SU-DHL-6 (cell line): ENCODE results near the gene NAT14.
"Not testable (repeated sequence)": the region's sequence is repeated elsewhere in the genome, so short reads cannot be mapped to it uniquely, and the experiment has no call there.

Experiments used
- H2AFZ ChIP-seq: fragments of 200-600 bp; sonication (generic); 2 replicates; pipeline ENCODE4 v1.6.1; 2014; ENCODE audit warnings: low read depth, mild to moderate bottlenecking, moderate library complexity, mixed read lengths, antibody characterized with exemption, low read length; ENCODE audit not compliant: severe bottlenecking
- H3F3A ChIP-seq: fragments of 200-600 bp; shearing (Covaris generic); 2 replicates; pipeline ENCODE4 v1.6.0; 2016; ENCODE audit warnings: antibody characterized with exemption, mild to moderate bottlenecking; ENCODE audit not compliant: insufficient read depth
- H3K27ac ChIP-seq: fragments of 200-600 bp; sonication (generic); 2 replicates; pipeline ENCODE4 v1.5.1; 2016; ENCODE audit warnings: low read depth, mild to moderate bottlenecking, low read length, moderate library complexity, mixed read lengths
- H3K27me3 ChIP-seq: fragments of 200-600 bp; sonication (generic), shearing (Covaris generic); 2 replicates; pipeline ENCODE4 v1.6.0; 2014; ENCODE audit warnings: mild to moderate bottlenecking, low read length
- H3K36me3 ChIP-seq: fragments of 200-600 bp; sonication (generic); 2 replicates; pipeline ENCODE4 v1.6.1; 2014; ENCODE audit warnings: mild to moderate bottlenecking, low read length, mixed read lengths
- H3K4me2 ChIP-seq: fragments of 300-600, 200-600 bp; shearing (Covaris generic), sonication (generic); 2 replicates; pipeline ENCODE4 v1.6.0; 2014; ENCODE audit warnings: low read length, low read depth, mild to moderate bottlenecking; ENCODE audit not compliant: poor library complexity, severe bottlenecking
- H3K4me3 ChIP-seq: fragments of 200-600 bp; sonication (generic); 2 replicates; pipeline ENCODE4 v1.5.1; 2014; ENCODE audit warnings: antibody characterized with exemption, low read length, mild to moderate bottlenecking, mixed read lengths; ENCODE audit not compliant: insufficient read depth, poor library complexity, severe bottlenecking
- H3K79me2 ChIP-seq: fragments of 200-600 bp; sonication (generic); 2 replicates; pipeline ENCODE4 v1.6.1; 2014; ENCODE audit warnings: mild to moderate bottlenecking, low read length, moderate library complexity; ENCODE audit not compliant: insufficient read depth
- H3K9ac ChIP-seq: fragments of 200-600 bp; sonication (generic); 2 replicates; pipeline ENCODE4 v1.7.0; 2014; ENCODE audit warnings: mild to moderate bottlenecking, low read length
- H3K9me2 ChIP-seq: fragments of 200-600 bp; sonication (generic); replicated peaks from 2 replicates; pipeline ENCODE4 v1.6.1; 2014; ENCODE audit warnings: low read length; ENCODE audit not compliant: insufficient read depth
- H3K9me3 ChIP-seq: fragments of 200-600 bp; sonication (generic); 2 replicates; pipeline ENCODE4 v1.6.1; 2014; ENCODE audit warnings: low read length, mixed read lengths; ENCODE audit not compliant: insufficient read depth
- H4K20me1 ChIP-seq: fragments of 200-600 bp; sonication (generic); 2 replicates; pipeline ENCODE4 v1.6.1; 2014; ENCODE audit warnings: low read depth, mild to moderate bottlenecking, antibody characterized with exemption, low read length, moderate library complexity, mixed read lengths
- EZH2phosphoT487 ChIP-seq: fragments of 200-600 bp; sonication (generic), shearing (Covaris generic); conservative IDR thresholded peaks from 2 replicates; pipeline ENCODE4 v1.6.1; 2018; ENCODE audit warnings: mild to moderate bottlenecking, antibody characterized with exemption, low read length, moderate library complexity, mixed read lengths
- TF ChIP-seq, protein P1 (sequence below): fragments of 200-600 bp; sonication (generic); IDR thresholded peaks from one replicate; pipeline ENCODE4 v1.5.1; 2017; ENCODE audit warnings: antibody characterized with exemption, mild to moderate bottlenecking, low read length, moderate library complexity; ENCODE audit not compliant: insufficient read depth, poor library complexity, severe bottlenecking

NAT14 gene

DNA sequence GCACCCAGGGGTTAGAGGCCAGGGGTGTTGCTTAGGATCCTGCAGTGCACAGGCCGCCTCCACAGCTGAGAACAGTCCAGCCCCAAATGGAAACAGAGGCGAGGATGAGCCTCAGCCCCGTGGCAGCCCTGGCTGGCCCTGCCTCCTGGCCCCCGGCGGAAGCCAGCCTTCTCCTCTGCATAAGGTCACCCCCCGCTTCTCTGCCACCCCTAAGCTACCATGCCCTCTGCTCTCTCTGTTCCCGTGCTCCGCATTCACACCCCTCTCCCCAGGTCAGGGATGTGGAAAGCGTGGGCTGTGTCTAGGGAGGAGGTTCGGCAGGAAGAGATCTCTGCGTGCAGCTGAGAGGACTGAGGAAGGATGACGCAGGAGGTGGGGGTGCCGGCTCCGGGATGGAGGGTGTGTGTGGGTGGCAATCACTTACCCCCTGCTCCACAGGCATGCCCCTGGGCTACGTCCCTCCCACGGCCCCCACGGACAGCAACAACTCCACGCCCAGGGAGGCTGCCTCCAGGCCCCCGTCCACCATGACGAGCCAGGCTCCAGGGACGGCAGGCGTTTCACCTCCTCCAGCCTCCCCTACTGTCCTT, 9.3 kb downstream of the NAT14 start:
- H3K27ac ChIP-seq = no peak overlapping the region
- H3K36me3 ChIP-seq = no peaks in the 10 kb centered on the region
- no peaks in the 10 kb centered on the region for H3K79me2 ChIP-seq
- H3K4me3 ChIP-seq = no peak overlapping the region
- no peaks in the 10 kb centered on the region for H3F3A ChIP-seq
- H3K27me3 ChIP-seq = no peaks in the 10 kb centered on the region
- H3K9me2 ChIP-seq = no peaks in the 10 kb centered on the region
- H3K4me2 ChIP-seq = no peak overlapping the region
- no peak overlapping the region for H3K9ac ChIP-seq
- no peaks in the 10 kb centered on the region for H4K20me1 ChIP-seq
- H2AFZ ChIP-seq = no peak overlapping the region
- H3K9me3 ChIP-seq = no peaks in the 10 kb centered on the region
- TF ChIP-seq, protein P1, sequence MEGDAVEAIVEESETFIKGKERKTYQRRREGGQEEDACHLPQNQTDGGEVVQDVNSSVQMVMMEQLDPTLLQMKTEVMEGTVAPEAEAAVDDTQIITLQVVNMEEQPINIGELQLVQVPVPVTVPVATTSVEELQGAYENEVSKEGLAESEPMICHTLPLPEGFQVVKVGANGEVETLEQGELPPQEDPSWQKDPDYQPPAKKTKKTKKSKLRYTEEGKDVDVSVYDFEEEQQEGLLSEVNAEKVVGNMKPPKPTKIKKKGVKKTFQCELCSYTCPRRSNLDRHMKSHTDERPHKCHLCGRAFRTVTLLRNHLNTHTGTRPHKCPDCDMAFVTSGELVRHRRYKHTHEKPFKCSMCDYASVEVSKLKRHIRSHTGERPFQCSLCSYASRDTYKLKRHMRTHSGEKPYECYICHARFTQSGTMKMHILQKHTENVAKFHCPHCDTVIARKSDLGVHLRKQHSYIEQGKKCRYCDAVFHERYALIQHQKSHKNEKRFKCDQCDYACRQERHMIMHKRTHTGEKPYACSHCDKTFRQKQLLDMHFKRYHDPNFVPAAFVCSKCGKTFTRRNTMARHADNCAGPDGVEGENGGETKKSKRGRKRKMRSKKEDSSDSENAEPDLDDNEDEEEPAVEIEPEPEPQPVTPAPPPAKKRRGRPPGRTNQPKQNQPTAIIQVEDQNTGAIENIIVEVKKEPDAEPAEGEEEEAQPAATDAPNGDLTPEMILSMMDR = no peak
- no peak for TF ChIP-seq EZH2phosphoT487

DNA sequence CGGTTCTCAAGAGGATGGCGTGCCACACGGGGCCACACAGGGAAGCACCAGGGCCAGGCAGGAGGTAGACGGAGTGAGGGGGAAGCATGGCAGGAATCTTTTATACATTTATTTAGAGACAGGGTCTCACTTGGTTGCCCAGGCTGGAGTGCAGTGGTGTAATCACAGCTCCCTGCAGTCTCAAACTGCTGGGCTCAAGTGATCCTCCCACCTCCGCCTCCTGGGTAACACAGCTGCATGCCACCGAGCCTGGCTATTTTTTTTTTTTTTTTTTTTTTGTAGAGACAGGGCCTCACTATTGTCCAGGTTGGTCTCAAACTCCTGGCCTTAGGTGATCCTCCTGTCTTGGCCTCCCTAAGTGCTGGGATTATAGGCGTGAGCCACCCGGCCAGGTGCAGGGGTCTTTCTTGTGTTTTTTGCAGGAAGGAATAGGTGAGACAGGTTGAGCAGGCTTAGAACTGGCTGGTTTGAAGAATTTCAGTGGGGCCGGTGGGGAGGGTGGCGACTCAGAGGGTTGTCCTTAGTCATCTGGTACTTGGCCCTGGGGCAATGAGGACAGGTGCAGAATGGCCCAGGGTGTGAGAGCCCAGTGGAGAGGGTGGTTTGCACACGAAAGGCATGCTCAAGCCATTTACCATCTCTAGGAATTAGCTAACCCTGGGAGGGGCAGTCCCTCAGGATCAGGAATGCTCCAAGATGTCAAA, 10.8 kb downstream of the NAT14 start:
- Histone ChIP-seq H3K4me2 (no peak overlapping the region), H3K36me3 (no peaks in the 10 kb centered on the region), H4K20me1 (no peaks in the 10 kb centered on the region), H3K4me3 (no peak overlapping the region), H3F3A (no peaks in the 10 kb centered on the region), H3K9ac (no peak overlapping the region), H2AFZ (no peak overlapping the region), H3K9me3 (no peaks in the 10 kb centered on the region), H3K9me2 (no peaks in the 10 kb centered on the region), H3K79me2 (no peaks in the 10 kb centered on the region), H3K27ac (no peak overlapping the region), H3K27me3 (no peaks in the 10 kb centered on the region)
- TF ChIP-seq, protein P1 = no peak
- no peak for TF ChIP-seq EZH2phosphoT487

DNA sequence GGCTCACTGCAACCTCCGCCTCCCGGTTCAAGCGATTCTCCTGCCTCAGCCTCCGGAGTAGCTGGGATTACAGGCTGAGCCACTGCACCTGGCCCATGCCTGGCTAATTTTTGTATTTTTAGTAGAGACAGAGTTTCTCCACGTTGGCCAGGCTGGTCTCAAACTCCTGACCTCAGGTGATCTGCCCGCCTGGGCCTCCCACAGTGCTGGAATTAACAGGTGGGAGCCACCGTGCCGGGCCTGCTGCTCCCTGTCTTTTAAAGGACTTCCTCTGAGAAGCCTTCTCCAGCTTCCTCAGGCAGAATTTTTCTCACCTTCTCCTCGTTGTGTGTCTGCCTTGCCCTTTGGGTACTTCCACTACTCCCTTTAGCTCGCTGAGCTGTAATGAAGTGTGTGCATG, 11.8 kb downstream of the NAT14 start:
- H3K4me3 ChIP-seq, H3K9ac ChIP-seq, H3K27ac ChIP-seq, H3K27me3 ChIP-seq, H4K20me1 ChIP-seq, H3K9me3 ChIP-seq, H3K36me3 ChIP-seq, H3K4me2 ChIP-seq, H2AFZ ChIP-seq, H3F3A ChIP-seq, H3K9me2 ChIP-seq, H3K79me2 ChIP-seq: not testable (repeated sequence)

DNA sequence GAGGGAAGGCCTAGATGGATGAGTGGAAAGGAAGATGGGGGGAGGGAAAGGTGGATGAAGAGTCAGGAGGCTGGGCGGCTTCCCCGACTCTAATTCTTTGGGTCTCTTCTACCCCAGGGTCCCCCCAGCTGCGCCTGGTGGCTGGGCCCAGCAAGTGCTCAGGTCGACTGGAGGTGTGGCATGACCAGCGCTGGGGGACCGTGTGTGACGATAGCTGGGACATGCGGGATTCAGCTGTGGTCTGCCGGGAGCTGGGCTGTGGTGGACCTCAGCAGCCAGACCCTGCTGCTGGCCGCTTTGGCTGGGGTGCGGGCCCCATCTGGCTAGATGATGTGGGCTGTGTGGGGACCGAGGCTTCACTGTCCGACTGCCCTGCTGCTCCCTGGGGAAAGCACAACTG, 12.8 kb downstream of the NAT14 start:
- no peaks in the 10 kb centered on the region for H4K20me1 ChIP-seq

More for the DNA sequence above, 12.8 kb downstream of the NAT14 start:
- no peak overlapping the region for H2AFZ ChIP-seq
- no peaks in the 10 kb centered on the region for H3K9me3 ChIP-seq
- H3K4me2 ChIP-seq = no peak overlapping the region
- H3K9ac ChIP-seq = no peak overlapping the region
- no peaks in the 10 kb centered on the region for H3F3A ChIP-seq
- TF ChIP-seq, protein P1 = no peak
- H3K9me2 ChIP-seq = no peaks in the 10 kb centered on the region
- no peaks in the 10 kb centered on the region for H3K79me2 ChIP-seq
- no peaks in the 10 kb centered on the region for H3K36me3 ChIP-seq
- no peak overlapping the region for H3K27ac ChIP-seq
- H3K27me3 ChIP-seq = no peaks in the 10 kb centered on the region
- H3K4me3 ChIP-seq = no peak overlapping the region
